Measurements from ENCODE around the gene PTMS. TPM values are rescaled to one million over a fixed set of nuclear protein-coding genes. Genes with fewer than 3 reads are reported as not detected.
A peak's percentile ranks its signal among the peaks of the same experiment; 100 is the strongest.

The PTMS gene
- total and polyA plus RNA-seq, 2 of the 13 experiments (the other 11 are each of a cell fraction or from before 2014, with no cell fraction given), result 40.5 to 82.4 TPM

DNA sequence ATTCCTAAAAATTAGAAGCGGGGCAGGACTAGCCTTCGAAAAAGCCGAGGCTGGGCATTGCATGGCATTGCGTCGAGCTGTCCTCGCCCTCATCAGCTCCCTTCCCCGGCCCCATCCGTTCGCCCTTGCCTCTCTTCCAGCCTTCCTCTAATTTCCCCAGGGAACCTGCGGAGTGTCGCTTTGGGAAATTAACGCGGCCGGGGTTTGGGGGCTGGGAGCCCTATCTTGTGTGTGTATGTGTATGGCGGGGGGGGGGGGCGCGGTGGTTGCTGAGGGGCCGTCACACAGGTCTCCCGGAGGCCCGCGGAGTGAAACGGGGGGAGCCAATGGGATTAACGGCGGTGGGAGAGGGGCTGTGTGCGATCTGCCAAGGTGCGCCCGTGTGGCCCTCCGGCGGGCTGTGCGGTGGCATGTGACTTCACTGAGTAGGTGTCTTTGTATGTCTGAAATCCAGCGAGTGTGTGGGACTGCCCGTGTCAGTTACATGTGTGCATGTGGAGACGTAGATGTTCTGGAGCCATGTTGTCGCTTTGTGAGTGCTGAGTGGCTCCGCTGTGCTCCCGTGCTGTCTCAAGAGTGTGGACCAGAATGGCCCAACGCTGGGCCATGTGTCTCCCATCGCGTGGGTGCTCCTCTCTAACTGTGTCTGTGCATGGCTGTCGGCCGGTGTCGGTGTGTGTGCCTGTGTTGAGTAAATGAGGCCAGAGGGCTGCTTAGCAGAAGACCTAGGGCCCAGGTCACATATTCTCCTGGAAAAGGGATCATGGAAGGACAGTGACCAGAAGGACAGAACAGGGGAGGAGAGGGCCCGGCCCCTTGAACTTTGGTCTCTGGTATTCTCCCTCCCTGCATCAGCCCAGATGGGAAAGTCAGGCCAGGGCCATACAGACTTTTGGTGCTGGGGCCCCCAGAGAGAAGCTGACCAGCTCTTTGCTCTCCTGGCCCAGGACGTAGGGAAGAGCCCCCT is 1.5 kb downstream of the PTMS start (continued):
- TF ChIP-seq, protein P1, sequence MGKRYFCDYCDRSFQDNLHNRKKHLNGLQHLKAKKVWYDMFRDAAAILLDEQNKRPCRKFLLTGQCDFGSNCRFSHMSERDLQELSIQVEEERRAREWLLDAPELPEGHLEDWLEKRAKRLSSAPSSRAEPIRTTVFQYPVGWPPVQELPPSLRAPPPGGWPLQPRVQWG (CRISPR knock-in tag; IDR thresholded peaks at IDR 0.05; ENCODE audit: borderline replicate concordance, low read depth), result no peak
- TF ChIP-seq, protein P2, sequence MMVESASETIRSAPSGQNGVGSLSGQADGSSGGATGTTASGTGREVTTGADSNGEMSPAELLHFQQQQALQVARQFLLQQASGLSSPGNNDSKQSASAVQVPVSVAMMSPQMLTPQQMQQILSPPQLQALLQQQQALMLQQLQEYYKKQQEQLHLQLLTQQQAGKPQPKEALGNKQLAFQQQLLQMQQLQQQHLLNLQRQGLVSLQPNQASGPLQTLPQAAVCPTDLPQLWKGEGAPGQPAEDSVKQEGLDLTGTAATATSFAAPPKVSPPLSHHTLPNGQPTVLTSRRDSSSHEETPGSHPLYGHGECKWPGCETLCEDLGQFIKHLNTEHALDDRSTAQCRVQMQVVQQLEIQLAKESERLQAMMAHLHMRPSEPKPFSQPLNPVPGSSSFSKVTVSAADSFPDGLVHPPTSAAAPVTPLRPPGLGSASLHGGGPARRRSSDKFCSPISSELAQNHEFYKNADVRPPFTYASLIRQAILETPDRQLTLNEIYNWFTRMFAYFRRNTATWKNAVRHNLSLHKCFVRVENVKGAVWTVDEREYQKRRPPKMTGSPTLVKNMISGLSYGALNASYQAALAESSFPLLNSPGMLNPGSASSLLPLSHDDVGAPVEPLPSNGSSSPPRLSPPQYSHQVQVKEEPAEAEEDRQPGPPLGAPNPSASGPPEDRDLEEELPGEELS (CRISPR knock-in tag; IDR thresholded peaks at IDR 0.05), result no peak; the same call in 1 of the 2 replicates
- TF ChIP-seq, protein P3, sequence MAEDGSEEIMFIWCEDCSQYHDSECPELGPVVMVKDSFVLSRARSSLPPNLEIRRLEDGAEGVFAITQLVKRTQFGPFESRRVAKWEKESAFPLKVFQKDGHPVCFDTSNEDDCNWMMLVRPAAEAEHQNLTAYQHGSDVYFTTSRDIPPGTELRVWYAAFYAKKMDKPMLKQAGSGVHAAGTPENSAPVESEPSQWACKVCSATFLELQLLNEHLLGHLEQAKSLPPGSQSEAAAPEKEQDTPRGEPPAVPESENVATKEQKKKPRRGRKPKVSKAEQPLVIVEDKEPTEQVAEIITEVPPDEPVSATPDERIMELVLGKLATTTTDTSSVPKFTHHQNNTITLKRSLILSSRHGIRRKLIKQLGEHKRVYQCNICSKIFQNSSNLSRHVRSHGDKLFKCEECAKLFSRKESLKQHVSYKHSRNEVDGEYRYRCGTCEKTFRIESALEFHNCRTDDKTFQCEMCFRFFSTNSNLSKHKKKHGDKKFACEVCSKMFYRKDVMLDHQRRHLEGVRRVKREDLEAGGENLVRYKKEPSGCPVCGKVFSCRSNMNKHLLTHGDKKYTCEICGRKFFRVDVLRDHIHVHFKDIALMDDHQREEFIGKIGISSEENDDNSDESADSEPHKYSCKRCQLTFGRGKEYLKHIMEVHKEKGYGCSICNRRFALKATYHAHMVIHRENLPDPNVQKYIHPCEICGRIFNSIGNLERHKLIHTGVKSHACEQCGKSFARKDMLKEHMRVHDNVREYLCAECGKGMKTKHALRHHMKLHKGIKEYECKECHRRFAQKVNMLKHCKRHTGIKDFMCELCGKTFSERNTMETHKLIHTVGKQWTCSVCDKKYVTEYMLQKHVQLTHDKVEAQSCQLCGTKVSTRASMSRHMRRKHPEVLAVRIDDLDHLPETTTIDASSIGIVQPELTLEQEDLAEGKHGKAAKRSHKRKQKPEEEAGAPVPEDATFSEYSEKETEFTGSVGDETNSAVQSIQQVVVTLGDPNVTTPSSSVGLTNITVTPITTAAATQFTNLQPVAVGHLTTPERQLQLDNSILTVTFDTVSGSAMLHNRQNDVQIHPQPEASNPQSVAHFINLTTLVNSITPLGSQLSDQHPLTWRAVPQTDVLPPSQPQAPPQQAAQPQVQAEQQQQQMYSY (CRISPR knock-in tag; IDR thresholded peaks at IDR 0.05), result peak; percentile 42; the same call in 1 of the 2 replicates
- 0 out of 2 replicates have a peak, but pooled peaks have one; percentile 28 for TF ChIP-seq ZMYM4 (CRISPR knock-in tag; IDR thresholded peaks at IDR 0.05)
- TF ChIP-seq ZFP36L1 (CRISPR knock-in tag; IDR thresholded peaks at IDR 0.05), result no peak
- peak; percentile 46; the same call in 1 of the 2 replicates for TF ChIP-seq NRL (CRISPR knock-in tag; IDR thresholded peaks at IDR 0.05; ENCODE audit: borderline replicate concordance)
- TF ChIP-seq, protein P4, sequence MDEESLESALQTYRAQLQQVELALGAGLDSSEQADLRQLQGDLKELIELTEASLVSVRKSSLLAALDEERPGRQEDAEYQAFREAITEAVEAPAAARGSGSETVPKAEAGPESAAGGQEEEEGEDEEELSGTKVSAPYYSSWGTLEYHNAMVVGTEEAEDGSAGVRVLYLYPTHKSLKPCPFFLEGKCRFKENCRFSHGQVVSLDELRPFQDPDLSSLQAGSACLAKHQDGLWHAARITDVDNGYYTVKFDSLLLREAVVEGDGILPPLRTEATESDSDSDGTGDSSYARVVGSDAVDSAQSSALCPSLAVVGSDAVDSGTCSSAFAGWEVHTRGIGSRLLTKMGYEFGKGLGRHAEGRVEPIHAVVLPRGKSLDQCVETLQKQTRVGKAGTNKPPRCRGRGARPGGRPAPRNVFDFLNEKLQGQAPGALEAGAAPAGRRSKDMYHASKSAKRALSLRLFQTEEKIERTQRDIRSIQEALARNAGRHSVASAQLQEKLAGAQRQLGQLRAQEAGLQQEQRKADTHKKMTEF (CRISPR knock-in tag; IDR thresholded peaks at IDR 0.05), result peak; percentile 57; the same call in 1 of the 2 replicates
- TF ChIP-seq KLF9 (CRISPR knock-in tag; IDR thresholded peaks at IDR 0.05; ENCODE audit: low read depth), result no peak
- no peak; the same call in 1 of the 2 replicates for TF ChIP-seq ZNF501 (CRISPR knock-in tag; IDR thresholded peaks at IDR 0.05)
- TF ChIP-seq, protein P5, sequence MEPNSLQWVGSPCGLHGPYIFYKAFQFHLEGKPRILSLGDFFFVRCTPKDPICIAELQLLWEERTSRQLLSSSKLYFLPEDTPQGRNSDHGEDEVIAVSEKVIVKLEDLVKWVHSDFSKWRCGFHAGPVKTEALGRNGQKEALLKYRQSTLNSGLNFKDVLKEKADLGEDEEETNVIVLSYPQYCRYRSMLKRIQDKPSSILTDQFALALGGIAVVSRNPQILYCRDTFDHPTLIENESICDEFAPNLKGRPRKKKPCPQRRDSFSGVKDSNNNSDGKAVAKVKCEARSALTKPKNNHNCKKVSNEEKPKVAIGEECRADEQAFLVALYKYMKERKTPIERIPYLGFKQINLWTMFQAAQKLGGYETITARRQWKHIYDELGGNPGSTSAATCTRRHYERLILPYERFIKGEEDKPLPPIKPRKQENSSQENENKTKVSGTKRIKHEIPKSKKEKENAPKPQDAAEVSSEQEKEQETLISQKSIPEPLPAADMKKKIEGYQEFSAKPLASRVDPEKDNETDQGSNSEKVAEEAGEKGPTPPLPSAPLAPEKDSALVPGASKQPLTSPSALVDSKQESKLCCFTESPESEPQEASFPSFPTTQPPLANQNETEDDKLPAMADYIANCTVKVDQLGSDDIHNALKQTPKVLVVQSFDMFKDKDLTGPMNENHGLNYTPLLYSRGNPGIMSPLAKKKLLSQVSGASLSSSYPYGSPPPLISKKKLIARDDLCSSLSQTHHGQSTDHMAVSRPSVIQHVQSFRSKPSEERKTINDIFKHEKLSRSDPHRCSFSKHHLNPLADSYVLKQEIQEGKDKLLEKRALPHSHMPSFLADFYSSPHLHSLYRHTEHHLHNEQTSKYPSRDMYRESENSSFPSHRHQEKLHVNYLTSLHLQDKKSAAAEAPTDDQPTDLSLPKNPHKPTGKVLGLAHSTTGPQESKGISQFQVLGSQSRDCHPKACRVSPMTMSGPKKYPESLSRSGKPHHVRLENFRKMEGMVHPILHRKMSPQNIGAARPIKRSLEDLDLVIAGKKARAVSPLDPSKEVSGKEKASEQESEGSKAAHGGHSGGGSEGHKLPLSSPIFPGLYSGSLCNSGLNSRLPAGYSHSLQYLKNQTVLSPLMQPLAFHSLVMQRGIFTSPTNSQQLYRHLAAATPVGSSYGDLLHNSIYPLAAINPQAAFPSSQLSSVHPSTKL (CRISPR knock-in tag; IDR thresholded peaks at IDR 0.05), result peak; percentile 59
- no peak for TF ChIP-seq HHEX (CRISPR knock-in tag; IDR thresholded peaks at IDR 0.05)
- TF ChIP-seq CREB1 (IDR thresholded peaks at IDR 0.05), result no peak
- no peak for TF ChIP-seq CREB1 (CRISPR knock-in tag; IDR thresholded peaks at IDR 0.05)
- TF ChIP-seq, protein P6, sequence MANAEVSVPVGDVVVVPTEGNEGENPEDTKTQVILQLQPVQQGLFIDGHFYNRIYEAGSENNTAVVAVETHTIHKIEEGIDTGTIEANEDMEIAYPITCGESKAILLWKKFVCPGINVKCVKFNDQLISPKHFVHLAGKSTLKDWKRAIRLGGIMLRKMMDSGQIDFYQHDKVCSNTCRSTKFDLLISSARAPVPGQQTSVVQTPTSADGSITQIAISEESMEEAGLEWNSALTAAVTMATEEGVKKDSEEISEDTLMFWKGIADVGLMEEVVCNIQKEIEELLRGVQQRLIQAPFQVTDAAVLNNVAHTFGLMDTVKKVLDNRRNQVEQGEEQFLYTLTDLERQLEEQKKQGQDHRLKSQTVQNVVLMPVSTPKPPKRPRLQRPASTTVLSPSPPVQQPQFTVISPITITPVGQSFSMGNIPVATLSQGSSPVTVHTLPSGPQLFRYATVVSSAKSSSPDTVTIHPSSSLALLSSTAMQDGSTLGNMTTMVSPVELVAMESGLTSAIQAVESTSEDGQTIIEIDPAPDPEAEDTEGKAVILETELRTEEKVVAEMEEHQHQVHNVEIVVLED (CRISPR knock-in tag; IDR thresholded peaks at IDR 0.05; ENCODE audit: borderline replicate concordance), result peak; percentile 34; the same call in 1 of the 2 replicates

Data from HepG2 (cell line).